ENCODE measurements around the gene ATP2B3. TPM values are rescaled to one million over a fixed set of nuclear protein-coding genes. Genes with fewer than 3 reads are reported as not detected.

ATP2B3 gene
- polyA plus RNA-seq, 1 donor from 2014 or later: 5.3 TPM

- H3K9me3 ChIP-seq (ENCODE audit: low read length): no peaks in the 10 kb centered on the region
- H3K36me3 ChIP-seq (ENCODE audit: insufficient read depth, low read length): no peaks in the 10 kb centered on the region
- no peak overlapping the region for H3K9ac ChIP-seq (ENCODE audit: low read length)
- H3K9me2 ChIP-seq (ENCODE audit: insufficient read depth, low read length): no peaks in the 10 kb centered on the region
- no peaks in the 10 kb centered on the region for H3K79me2 ChIP-seq (replicated peaks; ENCODE audit: insufficient read depth, low read length)
- no peak overlapping the region for H3K27ac ChIP-seq (ENCODE audit: low read length)
- H3F3A ChIP-seq (ENCODE audit: insufficient read depth, low read length, poor library complexity, severe bottlenecking): no peaks in the 10 kb centered on the region
- no peak overlapping the region for H2AFZ ChIP-seq (ENCODE audit: low read depth, low read length)
- H3K27me3 ChIP-seq (ENCODE audit: insufficient read depth, low read depth, low read length): no peaks in the 10 kb centered on the region
- no peak overlapping the region for H3K4me3 ChIP-seq (ENCODE audit: low read length)
- H3K4me2 ChIP-seq (ENCODE audit: low read length): no peak overlapping the region
- no peak for TF ChIP-seq EZH2 (IDR thresholded peaks at IDR 0.05; ENCODE audit: borderline replicate concordance, insufficient read depth, low read length, poor library complexity, severe bottlenecking)
- TF ChIP-seq TAF1 (IDR thresholded peaks at IDR 0.05; ENCODE audit: low read depth): no peak
- TF ChIP-seq REST (IDR thresholded peaks at IDR 0.05; ENCODE audit: borderline replicate concordance): no peak
- no peak for TF ChIP-seq EP300 (conservative IDR thresholded peaks at IDR 0.05; ENCODE audit: poor library complexity, severe bottlenecking)
- TF ChIP-seq SMC3 (conservative IDR thresholded peaks at IDR 0.05; ENCODE audit: poor library complexity): no peak
- TF ChIP-seq MXI1 (conservative IDR thresholded peaks at IDR 0.05; ENCODE audit: poor library complexity, severe bottlenecking): no peak
- no peak for TF ChIP-seq RAD21 (conservative IDR thresholded peaks at IDR 0.05)
- no peak for TF ChIP-seq CTCF (IDR thresholded peaks at IDR 0.05; ENCODE audit: poor library complexity, severe bottlenecking)
- TF ChIP-seq POLR2AphosphoS5 (IDR thresholded peaks at IDR 0.05): no peak
- no peaks in the 10 kb centered on the region for H4K20me1 ChIP-seq (ENCODE audit: insufficient read depth)
These were observed 91.4 kb downstream of the ATP2B3 start for GRCh38 chrX:153608806-153609205.

- H2AFZ ChIP-seq (ENCODE audit: low read depth, low read length): peak overlapping the region; percentile 21
- no peaks in the 10 kb centered on the region for H3K9me2 ChIP-seq (ENCODE audit: insufficient read depth, low read length)
- H3K27ac ChIP-seq (ENCODE audit: low read length): peak overlapping the region; percentile 62
- H3K4me3 ChIP-seq (ENCODE audit: low read length): peak overlapping the region; percentile 68
- no peaks in the 10 kb centered on the region for H3K79me2 ChIP-seq (replicated peaks; ENCODE audit: insufficient read depth, low read length)
- H3K27me3 ChIP-seq (ENCODE audit: insufficient read depth, low read depth, low read length): no peaks in the 10 kb centered on the region
- peak overlapping the region; percentile 65 for H3K9ac ChIP-seq (ENCODE audit: low read length)
- H3K9me3 ChIP-seq (ENCODE audit: low read length): no peaks in the 10 kb centered on the region
- H3K36me3 ChIP-seq (ENCODE audit: insufficient read depth, low read length): no peaks in the 10 kb centered on the region
- no peak overlapping the region for H3K4me2 ChIP-seq (ENCODE audit: low read length)
- no peaks in the 10 kb centered on the region for H3F3A ChIP-seq (ENCODE audit: insufficient read depth, low read length, poor library complexity, severe bottlenecking)
- TF ChIP-seq POLR2AphosphoS5 (IDR thresholded peaks at IDR 0.05) (peak; percentile 43), REST (IDR thresholded peaks at IDR 0.05; ENCODE audit: borderline replicate concordance) (no peak), TAF1 (IDR thresholded peaks at IDR 0.05; ENCODE audit: low read depth) (no peak), MXI1 (conservative IDR thresholded peaks at IDR 0.05; ENCODE audit: poor library complexity, severe bottlenecking) (peak; percentile 46), CTCF (IDR thresholded peaks at IDR 0.05; ENCODE audit: poor library complexity, severe bottlenecking) (peak; percentile 77), EZH2 (IDR thresholded peaks at IDR 0.05; ENCODE audit: borderline replicate concordance, insufficient read depth, low read length, poor library complexity, severe bottlenecking) (no peak), RAD21 (conservative IDR thresholded peaks at IDR 0.05) (peak; percentile 77), SMC3 (conservative IDR thresholded peaks at IDR 0.05; ENCODE audit: poor library complexity) (peak; percentile 72), EP300 (conservative IDR thresholded peaks at IDR 0.05; ENCODE audit: poor library complexity, severe bottlenecking) (no peak)
- H4K20me1 ChIP-seq (ENCODE audit: insufficient read depth): no peaks in the 10 kb centered on the region
These were observed 92.7 kb downstream of the ATP2B3 start for GRCh38 chrX:153609917-153610835.

Measured in neural cell (in vitro differentiated cells).